Mucosa of descending colon (tissue), 3 donors: ENCODE results near the gene CWF19L1. TPM values are rescaled to one million over a fixed set of nuclear protein-coding genes. Genes with fewer than 3 reads are reported as not detected.

Experiments used
- ATAC-seq: fragments of 200-7000 bp; cut with Tn5 transposase; one replicate; pipeline ENCODE4 v1.9.1; 2020; ENCODE audit warnings: mild to moderate bottlenecking, moderate library complexity
- DNase-seq, 3 donors: peaks; one replicate each; pipeline ENCODE4 v3.0.0-alpha.2; 2020
- H3K36me3 ChIP-seq: fragments of 200-600 bp; one replicate; pipeline ENCODE4 v1.8.0; 2021; ENCODE audit warnings: low read depth, mild to moderate bottlenecking
- H3K4me1 ChIP-seq: fragments of 200-600 bp; one replicate; pipeline ENCODE4 v1.8.0; 2021; ENCODE audit warnings: low read depth, mild to moderate bottlenecking
- H3K4me3 ChIP-seq: fragments of 200-600 bp; one replicate; pipeline ENCODE4 v1.8.0; 2021; ENCODE audit warnings: mild to moderate bottlenecking
- H3K9me3 ChIP-seq: fragments of 200-600 bp; one replicate; pipeline ENCODE4 v1.8.0; 2021; ENCODE audit warnings: mild to moderate bottlenecking
- intact Hi-C, 2 donors: fragments of 100-400 bp; cut with DNase I in 1 of 2; cut with micrococcal nuclease in 1 of 2; formaldehyde crosslinking; loops; one replicate each; pipeline versions ENCODE4 v1.11.0 to v1.11.1; 2022; cut with DNase I, micrococcal nuclease
- long read RNA-seq, 2 donors: library from polyadenylated mRNA; unstranded; transcript quantifications; one replicate each; pipeline ENCODE4 v2.0.0, GENCODE V29; 2019 to 2021
- total RNA-seq, 3 donors: library from RNA; stranded (reverse); fragmentation: NEBNext Ultra II Directional in 2 of 3; extraction: Animal tissue kit (Norgen Biotek cat#: 25700) in 2 of 3; gene quantifications; one replicate each; pipeline versions ENCODE4 v1.2.1 to v1.2.4, GENCODE V29; 2021 to 2023
- TF ChIP-seq, protein P1 (sequence below): fragments of 200-600 bp; IDR thresholded peaks from one replicate; pipeline ENCODE4 v1.8.0; 2022; ENCODE audit warnings: antibody characterized with exemption, mild to moderate bottlenecking
- donor health status: DM: no; HTN: no; CAD: no; lungs with moderate emphysema.
- donor health status: DM: no; HTN: no; CAD: no.
- donor health status: DM: no; HTN: yes; CAD: no.

CWF19L1 gene
- 10 to 100 TPM; 15.5 to 17.0 (median 16.6) TPM for total RNA-seq
- long read RNA-seq, donor 1, transcript CWF19L1-201 (14 exons, 1,815 nt): major isoform, 5 of 12 reads
- long read RNA-seq, donor 1, partial matches to known transcripts: 1 of 12 reads
- long read RNA-seq, donor 1, other reads (novel, unspliced or antisense): 6 of 12 reads
- long read RNA-seq, donor 2, partial matches to known transcripts: 0 of 9 reads
- long read RNA-seq, donor 2, other reads (novel, unspliced or antisense): 6 of 9 reads

DNA sequence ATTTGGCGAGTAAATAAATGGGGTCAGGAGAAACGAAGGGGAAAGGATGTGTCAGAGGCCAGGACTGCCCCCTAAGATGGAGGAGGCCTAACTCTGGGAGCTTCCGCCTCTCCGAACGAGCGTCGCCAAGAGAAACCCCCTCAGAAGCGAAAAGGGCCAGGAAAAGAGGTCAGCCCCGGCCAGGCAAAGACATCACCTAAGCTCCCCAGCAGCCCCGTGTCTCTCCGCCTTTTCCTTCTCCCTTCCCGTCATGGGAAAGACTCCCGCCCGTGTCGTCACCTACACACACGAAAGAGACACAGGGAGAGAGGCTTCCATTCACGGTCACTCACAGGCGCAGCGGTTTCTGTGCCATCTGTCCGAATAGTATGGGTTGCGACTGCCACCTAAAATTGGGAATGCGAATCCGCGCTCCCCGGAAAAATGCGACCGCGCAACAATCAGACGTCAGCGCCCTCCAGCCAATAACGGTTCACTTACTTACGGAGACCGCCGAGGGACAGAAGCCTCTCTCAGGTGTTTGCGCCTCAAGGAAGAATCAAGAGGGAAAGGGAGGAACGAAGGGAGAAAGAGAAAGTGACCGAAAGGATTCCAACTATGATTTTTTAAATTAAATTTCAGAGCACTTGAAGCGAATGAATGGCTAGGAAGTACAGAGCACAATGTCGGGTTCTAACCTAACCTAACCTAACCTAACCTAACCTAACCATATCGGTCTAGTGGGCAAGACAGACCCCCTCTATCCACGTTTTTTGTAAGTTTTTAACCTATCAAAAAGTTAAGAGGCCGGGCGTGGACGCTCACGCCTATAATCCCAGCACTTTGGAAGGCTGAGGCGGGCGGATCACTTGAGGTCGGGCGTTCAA, at the start of gene CWF19L1:
CWF19L1 (minus strand) TSS at position 400 of the 866 bp plus-strand sequence; CDS start at position 355, 45 bp downstream.
- Histone ChIP-seq H3K9me3 (no peaks in the 10 kb centered on the region), H3K36me3 (no peaks in the 10 kb centered on the region), H3K4me3 (peak within 1 kb of the TSS; percentile 62), H3K4me1 (peaks cover 14% of the 10 kb centered on the region)
- DNase-seq (peak; percentile 88 to 93 (median 90)), ATAC-seq (peak; percentile 100)
- TF ChIP-seq, protein P1, sequence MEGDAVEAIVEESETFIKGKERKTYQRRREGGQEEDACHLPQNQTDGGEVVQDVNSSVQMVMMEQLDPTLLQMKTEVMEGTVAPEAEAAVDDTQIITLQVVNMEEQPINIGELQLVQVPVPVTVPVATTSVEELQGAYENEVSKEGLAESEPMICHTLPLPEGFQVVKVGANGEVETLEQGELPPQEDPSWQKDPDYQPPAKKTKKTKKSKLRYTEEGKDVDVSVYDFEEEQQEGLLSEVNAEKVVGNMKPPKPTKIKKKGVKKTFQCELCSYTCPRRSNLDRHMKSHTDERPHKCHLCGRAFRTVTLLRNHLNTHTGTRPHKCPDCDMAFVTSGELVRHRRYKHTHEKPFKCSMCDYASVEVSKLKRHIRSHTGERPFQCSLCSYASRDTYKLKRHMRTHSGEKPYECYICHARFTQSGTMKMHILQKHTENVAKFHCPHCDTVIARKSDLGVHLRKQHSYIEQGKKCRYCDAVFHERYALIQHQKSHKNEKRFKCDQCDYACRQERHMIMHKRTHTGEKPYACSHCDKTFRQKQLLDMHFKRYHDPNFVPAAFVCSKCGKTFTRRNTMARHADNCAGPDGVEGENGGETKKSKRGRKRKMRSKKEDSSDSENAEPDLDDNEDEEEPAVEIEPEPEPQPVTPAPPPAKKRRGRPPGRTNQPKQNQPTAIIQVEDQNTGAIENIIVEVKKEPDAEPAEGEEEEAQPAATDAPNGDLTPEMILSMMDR: no peak
- intact Hi-C loops: no loop called here

DNA sequence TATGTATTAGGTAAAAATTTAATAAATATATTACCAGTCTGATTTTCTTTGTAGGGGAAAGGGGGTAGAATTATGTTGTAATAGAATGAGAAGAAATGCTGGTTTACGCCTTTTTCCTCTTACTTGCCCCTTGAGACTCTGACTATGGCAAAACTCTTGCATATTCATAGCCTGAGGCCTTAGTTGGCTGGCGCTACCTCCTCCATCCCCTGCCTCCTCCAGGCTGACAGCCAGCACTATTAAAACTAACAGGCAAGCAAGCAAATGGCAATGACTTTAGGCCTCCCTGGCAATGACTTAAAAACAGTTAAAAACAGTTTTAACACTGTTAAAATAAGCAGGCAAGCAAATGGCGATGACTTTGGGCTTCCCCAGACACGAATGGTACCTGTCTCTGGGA, 48.2 kb upstream of the CWF19L1 start:
- no peak for DNase-seq
- Histone ChIP-seq H3K4me3 (no peak overlapping the region), H3K9me3 (no peaks in the 10 kb centered on the region), H3K4me1 (no peaks in the 10 kb centered on the region), H3K36me3 (no peaks in the 10 kb centered on the region)
- TF ChIP-seq, protein P1: no peak
- no peak for ATAC-seq
- intact Hi-C loops: no loop called here

DNA sequence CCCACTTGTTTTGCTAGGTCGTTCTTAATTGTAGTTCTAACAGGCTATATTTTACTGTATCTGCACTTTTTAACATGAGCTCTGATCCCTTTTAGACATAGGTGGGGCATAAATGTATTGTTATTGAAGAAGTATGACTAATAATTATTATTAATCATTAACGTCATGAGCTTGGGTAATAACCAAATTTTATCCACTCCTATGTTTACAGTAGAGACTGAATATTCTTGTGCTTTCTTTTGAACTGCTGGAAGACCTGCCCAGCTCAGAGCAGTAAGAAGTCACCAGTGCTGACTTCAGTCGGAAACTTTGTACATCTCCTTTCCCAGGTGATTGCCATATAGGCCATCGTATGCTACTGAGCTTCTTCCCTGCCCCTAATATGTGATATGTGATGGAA, 43.9 kb upstream of the CWF19L1 start:
- Histone ChIP-seq H3K4me1 (no peaks in the 10 kb centered on the region), H3K9me3 (no peaks in the 10 kb centered on the region), H3K36me3 (no peaks in the 10 kb centered on the region), H3K4me3 (no peak overlapping the region)
- intact Hi-C loops: no loop called here
- DNase-seq (no peak), ATAC-seq (no peak)
- TF ChIP-seq, protein P1: no peak

DNA sequence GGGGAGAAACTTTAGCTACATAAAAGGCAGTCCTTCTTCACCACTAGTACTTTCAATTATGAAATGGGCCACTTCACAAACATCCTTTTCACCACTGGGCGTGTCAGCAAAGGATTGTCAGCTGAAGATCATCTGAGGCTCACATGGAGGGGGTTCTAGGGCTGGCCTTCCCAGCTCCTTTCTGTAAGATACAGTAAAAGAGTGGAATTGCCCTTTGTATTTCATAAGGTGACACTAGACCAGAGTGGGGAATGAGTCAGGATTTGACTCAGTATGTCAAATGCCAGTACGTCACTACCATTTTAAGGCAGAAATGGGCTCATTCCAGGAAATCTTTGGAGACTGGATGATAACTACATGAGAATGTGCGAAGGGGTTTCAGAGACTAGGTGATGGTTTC, 40.2 kb upstream of the CWF19L1 start:
- ATAC-seq (no peak), DNase-seq (no peak)
- H3K4me3 ChIP-seq: no peak overlapping the region
- TF ChIP-seq, protein P1: no peak
- H3K9me3 ChIP-seq: no peaks in the 10 kb centered on the region
- intact Hi-C loops: no loop called here
- no peaks in the 10 kb centered on the region for H3K4me1 ChIP-seq
- H3K36me3 ChIP-seq: no peaks in the 10 kb centered on the region

DNA sequence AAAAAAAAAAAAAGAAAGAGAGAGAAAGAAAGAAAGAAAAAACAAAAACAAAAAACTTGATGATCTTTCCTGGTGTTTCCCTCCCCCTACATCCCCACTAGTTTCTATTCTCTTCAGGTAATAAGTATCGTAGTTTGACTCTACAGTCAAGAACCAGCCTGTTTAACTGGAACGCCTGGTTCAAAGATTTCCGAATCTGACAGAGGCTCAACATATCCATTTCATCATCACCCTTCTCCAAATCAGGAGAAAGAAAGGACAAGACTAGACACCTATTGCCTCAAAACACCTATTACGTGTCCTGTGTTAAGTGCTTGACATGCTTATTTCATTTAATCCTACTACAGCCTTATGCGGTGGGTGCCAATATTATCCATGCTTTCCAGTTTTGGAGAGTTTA, 39.4 kb upstream of the CWF19L1 start:
- Histone ChIP-seq H3K4me3 (no peak overlapping the region), H3K36me3 (no peaks in the 10 kb centered on the region), H3K9me3 (no peaks in the 10 kb centered on the region), H3K4me1 (no peaks in the 10 kb centered on the region)
- intact Hi-C loops: no loop called here
- no peak for DNase-seq
- no peak for ATAC-seq
- TF ChIP-seq, protein P1: no peak
